NCI-H2196 (cell line): Measurements from ENCODE around the gene KCNH3.
"Not testable (repeated sequence)": the region's sequence is repeated elsewhere in the genome, so short reads cannot be mapped to it uniquely, and the experiment has no call there.

Experiments
- DNase-seq: peaks from one replicate; lab custom pipeline; 2025; ENCODE audit not compliant: unreplicated experiment; lab: John Stamatoyannopoulos, UW

Gene KCNH3

DNA sequence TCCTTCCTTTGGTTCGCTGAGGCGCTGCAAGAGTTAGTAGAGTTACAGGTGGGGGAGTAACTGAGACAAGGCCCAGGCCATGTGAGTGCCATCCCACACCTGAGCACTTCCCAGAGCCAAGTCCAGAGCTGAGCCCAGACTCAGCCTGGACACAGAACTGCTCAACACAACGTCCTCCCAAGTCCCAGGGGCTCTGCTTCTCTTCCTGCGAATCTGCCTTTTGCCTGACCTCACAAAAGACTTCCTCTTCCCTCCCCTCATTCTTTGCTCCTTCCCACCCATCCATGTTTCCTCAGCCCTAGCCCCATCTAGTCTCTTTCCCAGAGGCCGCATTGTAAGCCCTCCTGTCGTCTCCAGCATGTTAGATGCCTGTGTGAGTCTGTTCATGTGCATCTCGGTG lies 45.8 kb downstream of the KCNH3 start:
- DNase-seq: no peak

DNA sequence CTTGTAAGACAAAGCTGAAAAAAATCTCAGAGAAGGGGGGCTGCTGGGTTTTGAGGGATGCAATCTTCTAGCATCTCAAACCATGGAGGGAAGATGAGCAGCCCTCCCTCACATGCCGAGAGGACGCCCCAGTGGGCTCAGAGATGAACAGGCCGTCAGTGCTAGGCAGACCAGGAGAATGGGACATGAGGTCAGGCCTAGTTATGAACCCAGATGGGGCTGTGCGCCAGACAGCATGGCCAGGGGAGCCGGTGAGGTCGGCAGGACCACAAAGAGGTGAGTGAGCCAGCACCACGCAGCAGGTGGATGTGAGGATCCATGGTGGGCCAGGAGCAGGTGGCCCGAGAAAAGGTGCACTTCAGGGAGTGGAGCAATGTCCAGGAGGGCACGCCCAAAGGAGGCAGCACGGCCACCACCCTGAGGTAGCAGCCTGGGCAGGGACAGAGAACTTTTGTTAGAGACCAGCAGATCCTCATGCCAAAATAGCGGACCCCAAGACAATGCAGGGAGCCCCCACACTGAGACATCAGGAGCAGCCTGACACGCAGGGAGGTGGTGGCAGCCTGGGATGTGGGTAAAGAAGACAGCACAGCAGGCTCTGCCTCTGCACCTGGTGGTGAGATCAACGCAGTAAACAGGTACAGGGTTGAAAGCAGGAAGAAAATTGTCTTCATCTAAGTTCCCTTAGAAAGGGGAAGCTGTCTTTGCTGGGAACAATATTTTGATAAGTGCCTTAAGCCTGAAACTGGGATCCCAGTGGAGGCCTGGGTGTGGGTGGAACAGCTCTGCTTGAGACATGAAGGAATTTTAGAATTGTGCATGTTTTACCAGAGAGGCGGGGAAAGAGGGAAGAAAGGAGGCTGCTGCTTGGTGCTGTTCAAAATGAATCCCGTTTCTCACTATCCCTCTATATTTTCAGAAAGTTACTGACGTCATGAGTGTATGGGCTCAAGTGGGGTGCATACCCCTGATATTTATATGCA lies 46.9 kb downstream of the KCNH3 start:
- DNase-seq: no peak

DNA sequence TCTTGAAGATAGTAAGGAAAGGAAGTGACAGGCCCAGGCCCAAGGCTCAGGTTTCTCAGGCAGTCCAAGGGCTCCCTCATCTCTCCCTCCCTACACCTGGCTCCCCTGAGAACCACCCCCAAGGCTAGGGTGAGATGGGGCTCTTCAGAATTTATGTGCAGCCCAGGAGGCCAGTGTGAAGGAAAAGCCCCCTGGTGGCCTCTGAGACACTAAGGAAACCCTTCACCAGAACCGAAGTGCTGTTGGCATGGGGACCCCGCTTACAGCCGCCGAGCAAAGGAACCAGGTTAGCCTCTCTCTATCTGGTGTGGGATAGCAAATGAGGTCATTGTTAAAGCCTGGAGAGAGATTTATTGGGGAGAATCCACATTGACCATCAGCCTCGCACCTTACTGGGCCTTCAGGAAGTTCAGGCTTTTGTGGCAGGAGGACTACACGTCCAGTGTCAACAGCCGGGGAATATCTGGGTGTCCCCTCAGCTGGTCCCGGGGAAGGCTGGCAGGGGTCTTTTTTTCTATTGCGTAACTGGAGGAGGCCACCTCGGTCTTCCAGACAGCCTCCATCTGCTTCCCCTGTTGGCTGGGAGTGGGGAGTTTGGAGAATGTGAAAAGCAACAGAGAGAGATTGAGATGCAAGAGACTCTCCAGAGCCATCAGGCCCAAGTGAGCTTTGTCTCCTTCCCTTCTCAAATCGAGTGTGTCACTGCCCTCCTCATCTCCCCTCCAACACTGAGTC lies 48.5 kb downstream of the KCNH3 start:
- no peak for DNase-seq

DNA sequence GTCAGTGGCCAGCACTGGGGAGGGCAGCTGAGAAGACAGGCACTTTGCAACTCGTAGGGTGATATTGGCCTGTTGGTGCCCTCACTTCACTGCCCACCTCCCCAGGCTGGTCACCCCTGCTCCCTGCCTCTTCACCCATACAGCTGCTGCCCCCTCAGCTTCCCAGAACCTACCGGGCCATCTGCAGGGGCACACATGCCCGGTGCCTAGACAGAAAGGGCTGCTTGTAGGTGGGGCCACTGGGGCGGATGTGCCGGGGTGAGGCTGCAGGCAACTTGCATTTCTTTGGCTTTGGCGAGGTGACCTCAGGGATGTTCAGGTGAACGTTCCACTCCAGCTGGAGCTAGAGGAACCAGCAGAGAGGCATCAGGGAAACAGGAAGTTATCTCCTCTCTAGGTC lies 49.5 kb downstream of the KCNH3 start:
- no peak for DNase-seq

DNA sequence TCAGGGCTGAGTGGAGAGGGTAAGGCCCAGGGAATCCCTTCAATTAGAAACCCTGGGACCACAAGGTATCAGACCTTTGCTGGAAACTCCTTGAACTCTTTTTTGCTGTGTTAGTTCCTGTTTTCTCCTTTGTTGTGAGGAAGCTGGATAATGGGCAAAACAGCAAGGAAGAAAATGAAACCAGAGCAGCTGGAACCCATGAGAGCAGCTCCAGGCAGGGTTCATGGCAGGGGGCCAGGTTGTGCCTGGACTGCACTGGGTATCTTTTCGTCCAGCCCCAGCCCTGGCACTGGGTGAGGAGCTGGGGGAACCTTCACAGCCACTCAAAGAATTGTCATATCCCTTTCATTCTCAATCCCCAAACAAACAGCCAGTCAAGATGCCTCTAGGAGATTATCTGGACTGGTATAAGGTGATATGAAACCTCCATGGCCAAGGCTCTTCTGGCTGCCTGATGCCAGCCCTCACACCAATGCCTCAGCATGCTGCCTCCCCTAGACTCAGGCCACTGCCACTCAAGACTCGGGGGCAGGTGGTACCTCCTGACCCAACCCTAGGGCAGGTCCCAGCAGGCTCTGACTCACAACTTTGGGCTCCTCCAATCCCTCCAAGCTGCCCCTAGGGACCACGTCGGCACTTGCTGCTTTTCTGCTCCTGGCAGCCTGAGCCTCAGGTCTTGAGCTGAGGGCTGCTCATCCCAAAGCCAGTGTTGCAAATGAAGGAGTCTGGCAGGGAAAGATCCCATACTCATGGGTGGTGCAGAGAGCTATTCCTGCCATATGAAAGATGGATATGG lies 50.1 kb downstream of the KCNH3 start:
- peak; percentile 60 for DNase-seq

DNA sequence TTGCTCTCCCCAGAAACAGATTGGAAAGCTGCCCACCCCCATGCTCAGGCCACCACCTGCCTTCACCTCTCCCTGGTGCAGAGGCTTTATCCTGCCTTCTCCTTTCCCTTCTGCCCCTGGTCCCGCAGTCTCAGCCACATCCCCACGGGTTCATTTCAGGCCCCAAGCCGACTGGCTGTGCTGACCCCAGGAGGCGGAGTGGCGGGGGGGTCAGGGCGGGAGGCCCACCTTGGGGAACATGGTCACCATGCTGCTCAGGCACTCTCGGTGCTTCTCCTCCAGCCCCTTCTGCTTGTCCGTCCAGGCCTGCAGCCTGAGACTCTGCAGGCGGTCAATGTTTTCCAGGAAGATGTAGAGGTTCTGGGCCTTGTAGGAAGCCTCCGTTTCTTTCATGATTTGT lies 59.7 kb downstream of the KCNH3 start:
- DNase-seq: no peak

DNA sequence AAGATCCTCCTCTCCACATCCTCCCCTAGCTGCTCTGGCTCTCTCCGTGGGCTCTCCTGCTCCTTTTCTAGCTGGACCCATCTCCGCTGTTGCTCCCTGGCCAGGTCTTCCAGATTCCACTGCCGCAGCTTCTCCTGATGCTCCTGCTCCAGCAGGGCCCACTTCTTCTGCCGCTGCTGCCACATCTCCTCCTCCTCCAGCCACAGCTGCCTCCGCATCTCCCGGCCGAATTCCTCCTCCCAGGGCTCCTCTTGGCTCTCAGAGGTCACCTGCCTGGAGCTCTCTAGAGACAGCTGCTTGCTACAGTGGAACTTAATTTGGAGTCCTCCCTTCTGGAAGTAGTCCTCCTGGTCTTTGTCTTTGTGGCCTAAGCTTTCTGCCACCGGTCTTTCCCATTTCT lies 61.1 kb downstream of the KCNH3 start:
- no peak for DNase-seq

DNA sequence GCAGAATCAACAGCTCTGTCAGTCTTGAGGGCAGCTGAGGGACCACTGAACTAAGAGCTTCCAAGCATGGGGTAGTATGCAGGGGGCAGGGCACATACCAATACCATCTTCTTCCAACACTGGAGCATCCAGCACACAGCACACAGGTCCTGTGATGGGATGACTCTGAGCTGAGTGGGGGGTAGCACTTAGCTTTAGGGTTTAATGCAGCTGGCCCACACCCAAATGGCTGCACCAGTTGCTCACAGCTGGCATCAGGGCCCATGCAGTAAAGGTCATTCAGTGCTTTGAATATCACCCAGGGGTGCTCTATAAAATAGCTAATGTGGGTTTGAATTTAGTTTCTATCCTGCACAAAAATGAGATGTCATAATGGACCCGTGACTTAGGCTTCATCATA lies 64.9 kb downstream of the KCNH3 start:
- no peak for DNase-seq

DNA sequence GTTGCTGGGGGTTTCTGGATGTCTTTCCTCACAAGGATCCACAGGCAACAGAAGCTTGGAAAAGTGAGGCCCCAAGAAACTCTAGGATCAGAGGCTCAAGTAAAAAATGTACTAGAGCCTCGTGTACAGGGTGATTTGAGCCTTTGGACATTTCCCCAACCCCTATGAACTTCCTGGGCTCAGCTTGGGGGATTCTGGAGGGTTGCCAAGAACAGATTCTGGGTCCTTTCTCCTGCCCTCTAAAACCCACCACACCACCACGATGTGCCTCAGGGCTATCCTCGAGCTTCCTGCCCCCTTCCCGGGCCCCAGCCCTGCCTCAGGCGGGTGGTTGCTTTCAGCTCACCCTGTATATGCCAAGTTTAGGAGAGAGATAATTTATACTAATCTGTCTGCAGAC lies 66.0 kb downstream of the KCNH3 start:
- DNase-seq: no peak

DNA sequence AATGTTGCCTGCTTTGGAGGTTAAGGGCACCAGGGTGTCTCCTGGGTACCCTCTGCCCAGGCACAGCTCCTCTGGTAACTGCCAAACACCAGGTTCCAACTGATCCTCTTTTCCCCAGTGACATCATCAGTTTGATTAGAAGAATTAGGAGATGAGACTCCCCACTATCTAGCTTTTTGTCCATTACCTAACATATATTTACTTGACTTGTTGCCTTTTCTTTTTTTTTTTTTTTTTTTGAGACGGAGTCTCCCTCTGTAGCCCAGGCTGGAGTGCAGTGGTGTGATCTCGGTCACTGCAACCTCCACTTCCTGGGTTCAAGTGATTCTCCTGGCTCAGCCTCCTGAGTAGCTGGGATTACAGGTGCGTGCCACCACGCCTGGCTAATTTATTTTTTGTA lies 66.7 kb downstream of the KCNH3 start, which contains the start of gene FAM186B:
TSS of gene FAM186B (minus strand) at position 101 of the 400 bp plus-strand sequence. CDS start 162 bp downstream, outside the sequence.
- not testable (repeated sequence) for DNase-seq
